RPMI7951 (cell line): ENCODE data around the gene FUCA1. TPM values are rescaled to one million over a fixed set of nuclear protein-coding genes. Genes with fewer than 3 reads are reported as not detected.
A peak's percentile ranks its signal among the peaks of the same experiment; 100 is the strongest.
"Not testable (repeated sequence)": the region's sequence is repeated elsewhere in the genome, so short reads cannot be mapped to it uniquely, and the experiment has no call there.

Source experiments
- DNase-seq: peaks from one replicate; pipeline ENCODE4 v3.0.0-alpha.2; 2012; ENCODE audit warnings: low read depth
- total RNA-seq: library from RNA; depleted of rRNA; stranded (reverse); fragments of >200 nt; shearing (Covaris generic); gene quantifications from 2 replicates; pipeline ENCODE4 v1.2.3, GENCODE V29; 2014

Gene FUCA1
- total RNA-seq, 1 experiment from 2014 or later: 40.9 TPM

DNA sequence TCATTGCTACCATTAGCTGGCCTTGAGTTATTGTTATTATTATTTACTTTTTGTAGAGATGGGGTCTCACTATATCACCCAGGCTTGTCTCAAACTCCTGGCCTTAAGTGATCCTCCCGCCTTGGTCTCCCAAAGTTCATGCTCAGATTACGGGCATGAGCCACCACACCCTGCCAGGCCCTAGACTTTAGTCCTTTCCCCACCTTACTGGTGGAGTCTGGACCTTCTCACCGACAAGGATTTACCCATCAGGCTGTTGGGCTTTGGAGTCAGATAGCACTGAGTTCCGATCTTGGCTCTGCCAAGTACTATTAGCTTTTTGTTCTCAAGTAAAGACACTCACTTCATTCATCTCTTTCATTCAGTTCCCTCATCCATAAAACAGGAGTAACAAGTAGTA lies 27.9 kb upstream of the FUCA1 start:
- DNase-seq: no peak

GRCh38 chr1:23895082-23895481 lies 27.0 kb upstream of the FUCA1 start:
- no peak for DNase-seq

DNA sequence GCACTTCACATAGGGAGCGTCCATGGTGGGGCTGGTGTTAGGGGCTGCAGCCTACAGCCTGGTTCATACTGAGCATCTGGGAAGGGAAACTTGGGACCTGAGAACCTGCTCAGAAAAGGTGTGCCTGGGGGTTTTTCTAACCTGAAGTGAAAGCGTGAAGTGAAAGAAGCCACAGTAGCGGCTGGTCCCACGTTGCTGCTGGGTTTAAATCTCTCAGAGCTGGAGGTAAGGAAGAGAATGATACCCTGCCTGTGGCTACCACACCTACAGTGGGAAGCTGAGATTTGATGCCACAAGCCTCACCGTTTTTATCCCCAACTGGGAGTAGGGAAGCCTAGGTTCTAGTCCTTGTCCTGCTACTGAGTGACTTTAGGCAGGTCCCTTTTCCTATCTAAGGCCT lies 21.0 kb upstream of the FUCA1 start:
- no peak for DNase-seq

- no peak for DNase-seq
Observed at GRCh38 chr1:23885222-23885621, 17.1 kb upstream of the FUCA1 start.

DNA sequence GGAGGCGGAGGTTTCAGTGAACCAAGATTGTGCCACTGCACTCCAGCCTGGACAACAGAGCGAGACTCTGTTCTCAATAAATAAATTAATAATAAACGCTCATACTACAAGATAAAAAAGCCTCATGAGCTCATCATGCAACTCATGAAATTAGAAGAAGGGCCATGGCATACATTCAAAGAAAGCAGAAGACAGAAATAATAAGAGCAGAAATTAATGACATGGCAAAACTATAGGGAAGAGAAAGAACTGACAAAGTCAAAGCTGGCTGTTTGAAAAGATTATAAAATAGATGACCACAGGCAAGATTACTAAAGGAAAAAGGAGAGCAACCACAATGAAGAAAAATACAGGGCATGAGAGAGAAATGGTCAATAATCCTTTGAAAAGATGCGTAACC lies 14.7 kb upstream of the FUCA1 start:
- no peak for DNase-seq

DNA sequence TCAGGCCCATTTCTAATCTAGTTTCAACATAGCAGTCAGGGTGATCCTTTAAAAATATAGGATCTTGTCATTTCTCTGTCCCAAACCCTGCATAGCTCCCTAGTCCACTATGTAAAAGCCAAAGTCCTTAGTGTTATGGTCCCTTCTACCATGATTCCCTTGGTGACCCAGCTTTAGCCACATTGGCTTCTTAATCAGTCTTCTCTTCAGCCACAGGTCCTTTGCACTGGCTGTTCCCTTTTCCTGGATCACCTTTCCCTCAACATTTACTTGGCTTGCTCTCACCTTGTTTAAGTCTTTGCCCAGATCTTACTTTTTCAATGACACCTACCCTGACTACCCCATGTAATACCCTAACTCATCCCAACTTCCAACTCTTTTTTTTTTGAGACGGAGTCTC lies 11.7 kb upstream of the FUCA1 start:
- no peak for DNase-seq

DNA sequence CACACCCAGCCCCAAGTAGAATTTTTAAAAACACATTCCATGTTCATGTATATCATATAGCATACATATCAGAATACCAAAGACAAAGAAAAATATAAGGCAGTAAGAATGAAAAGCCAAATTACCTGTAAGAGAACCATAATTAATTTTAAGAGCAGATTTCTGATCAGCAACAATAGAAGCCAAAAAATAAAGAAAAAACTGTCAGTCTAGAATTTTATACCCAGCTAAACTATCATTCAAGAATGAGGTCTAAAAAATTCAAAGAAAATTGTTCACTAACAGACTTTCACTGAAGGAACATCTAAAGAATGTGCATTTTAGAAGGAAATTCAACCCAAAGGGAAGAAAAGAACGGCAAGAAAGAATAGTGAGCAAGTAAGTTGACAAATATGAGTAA lies 10.6 kb upstream of the FUCA1 start:
- no peak for DNase-seq

GRCh38 chr1:23875382-23875781 lies 7.3 kb upstream of the FUCA1 start:
- no peak for DNase-seq

DNA sequence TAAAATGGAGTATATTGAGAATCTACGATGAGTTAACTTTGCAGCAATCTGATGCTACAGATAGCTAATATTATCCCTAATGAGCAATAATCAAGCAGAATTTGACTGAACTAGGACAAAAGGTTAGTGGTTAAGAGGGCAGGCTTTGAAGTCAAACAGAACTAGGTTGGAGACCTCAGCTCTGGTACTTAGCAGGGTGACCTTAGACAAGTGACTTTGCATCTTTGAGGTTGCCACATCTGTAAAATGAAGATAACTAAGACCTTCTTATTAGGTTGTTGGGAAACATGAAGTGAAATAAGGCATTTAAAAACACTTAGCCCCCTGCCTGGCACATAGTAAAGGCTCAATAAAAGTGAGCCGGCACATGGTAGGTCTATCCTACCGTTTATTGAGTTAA lies 4.3 kb upstream of the FUCA1 start:
- no peak for DNase-seq

DNA sequence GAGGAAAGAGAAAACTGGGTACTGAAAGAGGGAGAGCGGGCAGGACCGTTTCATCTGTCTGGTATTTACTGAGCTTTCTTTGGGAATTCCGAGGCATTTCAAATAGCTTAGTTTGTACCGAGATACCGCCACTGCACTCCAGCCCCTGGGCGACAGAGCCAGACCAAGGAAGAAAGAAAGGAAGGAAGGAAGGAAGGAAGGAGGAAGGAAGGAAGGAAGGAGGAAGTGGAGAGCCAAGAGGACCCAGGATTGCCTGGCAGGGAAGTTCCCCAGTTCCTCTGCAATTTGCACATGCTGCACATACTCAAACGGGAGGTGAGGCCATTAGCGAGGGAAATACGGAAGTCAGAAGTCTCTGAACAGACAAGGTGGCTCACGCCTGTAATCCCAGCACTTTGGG lies 961 bp upstream of the FUCA1 start:
- no peak for DNase-seq

GRCh38 chr1:23868557-23869016 lies 497 bp upstream of the FUCA1 start:
- DNase-seq: peak; percentile 51

DNA sequence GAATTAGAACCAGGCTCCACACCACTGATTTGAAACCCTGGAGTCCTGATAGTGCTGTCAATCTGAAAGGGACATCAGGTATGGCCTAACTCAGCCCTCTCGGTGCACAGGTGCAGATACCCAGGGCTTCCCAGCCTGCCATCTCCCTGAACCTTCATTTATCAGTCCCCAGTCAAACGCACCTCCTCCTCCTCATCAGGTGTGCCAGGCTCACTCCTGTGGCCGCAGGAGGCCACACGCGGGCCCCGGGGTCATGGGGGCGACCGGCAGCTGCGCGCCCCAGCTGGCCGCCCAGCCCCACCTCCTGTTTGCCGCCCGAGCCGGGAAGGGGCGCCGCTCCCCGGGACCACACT lies 572 bp downstream of the FUCA1 start:
- DNase-seq: no peak

- DNase-seq: peak; percentile 100
Observed at GRCh38 chr1:23865543-23865930, 2.6 kb downstream of the FUCA1 start.

- no peak for DNase-seq
Observed at GRCh38 chr1:23864801-23865542, 3.1 kb downstream of the FUCA1 start.

DNA sequence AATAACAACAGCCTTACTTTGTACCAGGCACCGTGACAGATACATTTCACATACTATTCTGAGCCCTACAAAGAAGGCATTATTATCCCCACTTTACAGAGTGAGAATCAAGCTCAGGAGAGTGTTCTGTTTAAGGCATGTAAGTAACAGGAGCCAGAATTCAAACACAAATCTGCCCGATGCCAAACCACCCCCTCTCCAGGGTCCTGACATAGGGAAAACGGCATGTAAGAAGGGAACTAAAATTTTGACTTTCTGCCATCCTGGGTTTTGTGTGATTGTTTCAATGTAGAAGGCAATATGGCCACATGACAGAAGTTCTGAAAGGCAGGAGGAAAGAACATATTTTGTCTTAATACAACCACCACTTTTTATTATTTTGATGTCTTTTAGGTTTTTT lies 5.5 kb downstream of the FUCA1 start:
- no peak for DNase-seq

DNA sequence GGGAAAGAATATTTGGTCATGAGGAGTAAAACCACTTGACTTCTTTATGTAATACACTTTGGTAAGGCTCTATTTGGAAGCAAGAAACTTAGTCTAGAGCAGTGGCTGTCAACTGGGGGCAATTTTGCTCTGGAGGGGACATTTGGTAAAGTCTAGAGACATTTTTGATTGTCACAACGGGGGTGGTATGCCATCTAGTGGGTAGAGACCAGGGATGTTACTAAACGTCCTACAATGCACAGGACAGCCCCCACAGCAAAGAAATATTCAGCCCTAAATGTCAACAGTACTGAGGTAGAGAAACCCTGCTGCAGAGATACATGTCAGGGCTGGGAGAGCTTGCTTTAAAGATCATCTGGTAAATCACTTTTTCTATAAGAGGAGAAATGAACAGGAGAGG lies 13.5 kb downstream of the FUCA1 start:
- DNase-seq: peak; percentile 33

- not testable (repeated sequence) for DNase-seq
Observed at GRCh38 chr1:23853124-23853523, 15.0 kb downstream of the FUCA1 start.

- DNase-seq: not testable (repeated sequence)
Observed at GRCh38 chr1:23851406-23851805, 16.7 kb downstream of the FUCA1 start.

DNA sequence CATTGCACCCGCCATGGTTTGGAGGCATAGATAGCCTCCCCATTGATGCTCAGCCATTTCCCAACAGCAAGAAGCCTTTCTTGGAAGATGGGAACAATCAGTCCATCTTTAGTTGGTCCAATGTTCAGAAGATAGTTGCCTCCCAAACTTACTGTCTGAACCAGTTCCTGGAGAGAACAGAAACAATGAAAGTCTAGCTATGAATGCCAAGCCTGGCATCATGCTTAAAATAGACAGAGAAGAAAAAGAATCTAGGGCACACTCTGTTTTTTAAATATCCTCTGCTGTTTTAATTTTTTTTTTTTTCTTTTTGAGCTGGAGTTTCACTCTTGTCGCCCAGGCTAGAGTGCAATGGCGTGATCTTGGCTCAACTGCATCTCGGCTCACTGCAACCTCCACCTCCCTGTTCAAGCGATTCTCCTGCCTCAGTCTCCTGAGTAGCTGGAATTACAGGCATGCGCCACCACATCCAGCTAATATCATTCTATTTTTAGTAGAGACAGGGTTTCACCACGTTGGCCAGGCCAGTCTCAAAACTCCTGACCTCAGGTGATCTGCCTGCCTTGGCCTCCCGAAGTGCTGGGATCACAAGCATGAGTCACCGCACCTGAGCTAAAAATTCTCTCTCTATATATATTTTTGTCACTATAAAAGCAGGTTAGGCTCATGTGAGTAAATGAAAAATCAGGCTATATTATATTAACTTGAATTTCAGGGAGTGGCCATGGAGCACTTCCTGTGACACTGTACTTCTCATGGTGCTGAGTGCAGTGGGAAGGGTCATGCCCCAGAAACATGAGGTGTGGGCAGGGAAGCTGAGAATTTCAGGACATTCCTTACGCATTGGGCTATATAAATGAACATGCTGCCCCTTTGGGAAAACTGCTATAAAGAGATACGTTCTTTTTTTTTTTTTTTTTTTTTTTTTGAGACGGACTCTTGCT lies 19.1 kb downstream of the FUCA1 start:
- no peak for DNase-seq

DNA sequence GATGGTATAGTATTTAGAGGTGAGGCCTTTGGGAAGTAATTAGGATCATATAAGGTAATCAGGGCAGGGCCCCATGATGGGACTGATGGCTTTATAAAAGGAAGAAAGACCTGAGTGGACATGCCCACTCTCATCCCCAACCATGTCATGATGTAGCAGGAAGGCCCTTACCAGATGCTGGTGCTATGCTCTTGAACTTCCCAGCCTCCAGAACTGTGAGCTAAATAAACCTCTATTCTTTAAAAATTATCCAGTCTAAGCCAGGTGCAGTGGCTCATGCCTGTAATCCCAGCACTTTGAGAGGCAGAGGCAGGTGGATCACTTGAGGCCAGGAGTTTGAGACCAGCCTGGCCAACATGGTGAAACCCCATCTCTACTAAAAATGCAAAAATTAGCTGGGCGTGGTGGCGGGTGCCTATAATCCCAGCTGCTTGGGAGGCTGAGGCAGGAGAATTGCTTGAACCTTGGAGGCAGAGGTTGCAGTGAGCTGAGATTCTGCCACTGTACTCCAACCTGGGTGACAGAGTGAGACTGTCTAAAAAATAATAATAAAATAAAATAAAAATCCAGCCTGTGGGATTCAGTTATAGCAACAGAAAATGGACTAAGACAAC lies 20.5 kb downstream of the FUCA1 start:
- not testable (repeated sequence) for DNase-seq

GRCh38 chr1:23845163-23845562 lies 22.9 kb downstream of the FUCA1 start:
- no peak for DNase-seq

- no peak for DNase-seq
Observed at GRCh38 chr1:23843644-23844043, 24.4 kb downstream of the FUCA1 start.
